Measurements from ENCODE around the gene PNPLA8. TPM values are rescaled to one million over a fixed set of nuclear protein-coding genes. Genes with fewer than 3 reads are reported as not detected.
"Not testable (repeated sequence)": the region's sequence is repeated elsewhere in the genome, so short reads cannot be mapped to it uniquely, and the experiment has no call there.

Gene PNPLA8
- polyA plus RNA-seq, 3 donors = 10.2 to 80.0 (median 55.5) TPM

DNA sequence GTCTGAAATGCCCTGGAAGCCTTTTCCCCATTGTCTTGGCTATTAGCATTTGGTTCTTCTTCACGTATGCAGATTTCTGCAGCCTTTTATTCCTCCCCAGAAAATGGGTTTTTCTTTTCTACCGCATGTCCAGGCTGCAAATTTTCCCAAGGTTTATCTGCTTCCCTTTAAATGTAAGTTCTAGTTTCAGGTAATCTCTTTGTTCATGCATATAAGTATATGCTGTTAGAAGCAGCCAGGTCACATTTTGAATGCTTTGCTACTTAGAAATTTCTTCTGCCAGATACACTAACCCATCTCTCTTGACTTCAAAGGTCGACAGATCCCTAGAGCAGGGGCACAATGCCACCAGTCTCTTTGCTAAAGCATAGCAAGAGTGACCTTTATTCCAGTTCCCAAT is 31.3 kb upstream of the PNPLA8 start:
- no peaks in the 10 kb centered on the region for H3K79me2 ChIP-seq (ENCODE audit: insufficient read depth, low read length)
- Mint-ChIP-seq H3K4me1 (peaks cover 1% of the 10 kb centered on the region), H3K4me3 (no peak overlapping the region), H3K9me3 (peaks cover 17 to 51% (median 32%) of the 10 kb centered on the region in 7 donors), H3K27ac (no peak overlapping the region), H3K27me3 (ENCODE audit: low read depth in 3 of 3) (peaks cover 0 to 2% (median 0%) of the 10 kb centered on the region in 3 donors), H3K36me3 (peaks cover 4 to 12% of the 10 kb centered on the region in 2 donors)
- no peak overlapping the region for H3K27ac ChIP-seq (ENCODE audit: low read depth in 1 of 2, low read length in 2 of 2)
- no peaks in the 10 kb centered on the region for H4K20me1 ChIP-seq (ENCODE audit: insufficient read depth, low read length)
- no peak overlapping the region for H2AFZ ChIP-seq (ENCODE audit: insufficient read depth, low read depth, low read length, poor library complexity, severe bottlenecking)
- no peaks in the 10 kb centered on the region for H3K4me1 ChIP-seq (ENCODE audit: control insufficient read depth in 1 of 2, insufficient read depth in 2 of 2, low read length in 2 of 2)
- intact Hi-C loops (cut with micrococcal nuclease) = no loop called here
- H3K27me3 ChIP-seq (ENCODE audit: control insufficient read depth in 2 of 2, insufficient read depth in 2 of 2, low read length in 2 of 2) = no peaks in the 10 kb centered on the region
- no peak overlapping the region for H3K4me3 ChIP-seq (replicated peaks in 1 of 3; ENCODE audit: low read depth in 2 of 3, low read length in 3 of 3)
- no peak overlapping the region for H3K9ac ChIP-seq (ENCODE audit: insufficient read depth, low read length, poor library complexity, severe bottlenecking)
- no peaks in the 10 kb centered on the region for H3K36me3 ChIP-seq (replicated peaks in 1 of 2; ENCODE audit: control insufficient read depth in 1 of 2, insufficient read depth in 2 of 2, low read length in 2 of 2)
- no peak overlapping the region for H3K4me2 ChIP-seq (replicated peaks; ENCODE audit: extremely low read depth, low read length, poor library complexity, severe bottlenecking)
- WGBS (ENCODE audit: insufficient coverage) = 100% methylated on average over 2 of the region's 3 CpGs
- TF ChIP-seq, protein P1, sequence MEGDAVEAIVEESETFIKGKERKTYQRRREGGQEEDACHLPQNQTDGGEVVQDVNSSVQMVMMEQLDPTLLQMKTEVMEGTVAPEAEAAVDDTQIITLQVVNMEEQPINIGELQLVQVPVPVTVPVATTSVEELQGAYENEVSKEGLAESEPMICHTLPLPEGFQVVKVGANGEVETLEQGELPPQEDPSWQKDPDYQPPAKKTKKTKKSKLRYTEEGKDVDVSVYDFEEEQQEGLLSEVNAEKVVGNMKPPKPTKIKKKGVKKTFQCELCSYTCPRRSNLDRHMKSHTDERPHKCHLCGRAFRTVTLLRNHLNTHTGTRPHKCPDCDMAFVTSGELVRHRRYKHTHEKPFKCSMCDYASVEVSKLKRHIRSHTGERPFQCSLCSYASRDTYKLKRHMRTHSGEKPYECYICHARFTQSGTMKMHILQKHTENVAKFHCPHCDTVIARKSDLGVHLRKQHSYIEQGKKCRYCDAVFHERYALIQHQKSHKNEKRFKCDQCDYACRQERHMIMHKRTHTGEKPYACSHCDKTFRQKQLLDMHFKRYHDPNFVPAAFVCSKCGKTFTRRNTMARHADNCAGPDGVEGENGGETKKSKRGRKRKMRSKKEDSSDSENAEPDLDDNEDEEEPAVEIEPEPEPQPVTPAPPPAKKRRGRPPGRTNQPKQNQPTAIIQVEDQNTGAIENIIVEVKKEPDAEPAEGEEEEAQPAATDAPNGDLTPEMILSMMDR (IDR thresholded peaks at IDR 0.05) = no peak
- DNase-seq = no peak
- peaks cover 22 to 32% of the 10 kb centered on the region in 2 donors for H3K9me3 ChIP-seq (replicated peaks in 1 of 2; ENCODE audit: control insufficient read depth in 1 of 2, insufficient read depth in 1 of 2, low read length in 2 of 2)

DNA sequence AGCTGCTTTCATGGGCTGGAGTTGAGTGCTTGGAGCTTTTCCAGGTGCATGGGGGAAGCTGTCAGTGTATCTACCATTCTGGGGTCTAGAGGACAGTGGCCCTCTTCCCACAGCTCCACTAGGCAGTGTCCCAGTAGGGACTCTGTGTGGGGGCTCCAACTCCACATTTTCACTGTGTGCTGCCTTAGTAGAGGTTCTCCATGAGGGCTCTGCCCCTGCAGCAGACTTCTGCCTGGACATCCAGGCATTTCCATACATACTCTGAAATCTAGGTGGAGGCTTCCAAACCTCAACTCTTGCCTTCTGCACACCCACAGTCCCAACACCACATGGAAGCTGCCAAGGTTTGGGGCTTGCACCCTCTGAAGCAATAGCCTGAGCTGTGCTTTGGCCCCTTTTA is 30.7 kb upstream of the PNPLA8 start:
- Mint-ChIP-seq H3K9me3 (peaks cover 17 to 50% (median 32%) of the 10 kb centered on the region in 7 donors), H3K36me3 (peaks cover 4 to 12% of the 10 kb centered on the region in 2 donors)
- H3K4me1 ChIP-seq (ENCODE audit: control insufficient read depth in 1 of 2, insufficient read depth in 2 of 2, low read length in 2 of 2); H2AFZ ChIP-seq (ENCODE audit: insufficient read depth, low read depth, low read length, poor library complexity, severe bottlenecking); H3K27ac Mint-ChIP-seq; H3K4me3 Mint-ChIP-seq; intact Hi-C loops (cut with micrococcal nuclease); H4K20me1 ChIP-seq (ENCODE audit: insufficient read depth, low read length); H3K4me3 ChIP-seq (replicated peaks in 1 of 3; ENCODE audit: low read depth in 2 of 3, low read length in 3 of 3); H3K4me1 Mint-ChIP-seq; H3K36me3 ChIP-seq (replicated peaks in 1 of 2; ENCODE audit: control insufficient read depth in 1 of 2, insufficient read depth in 2 of 2, low read length in 2 of 2); DNase-seq; H3K27ac ChIP-seq (ENCODE audit: low read depth in 1 of 2, low read length in 2 of 2); H3K27me3 ChIP-seq (ENCODE audit: control insufficient read depth in 2 of 2, insufficient read depth in 2 of 2, low read length in 2 of 2); H3K4me2 ChIP-seq (replicated peaks; ENCODE audit: extremely low read depth, low read length, poor library complexity, severe bottlenecking); H3K79me2 ChIP-seq (ENCODE audit: insufficient read depth, low read length); H3K9ac ChIP-seq (ENCODE audit: insufficient read depth, low read length, poor library complexity, severe bottlenecking); H3K27me3 Mint-ChIP-seq (ENCODE audit: low read depth in 3 of 3): not testable (repeated sequence)
- H3K9me3 ChIP-seq (replicated peaks in 1 of 2; ENCODE audit: control insufficient read depth in 1 of 2, insufficient read depth in 1 of 2, low read length in 2 of 2) = peaks cover 22 to 32% of the 10 kb centered on the region in 2 donors

DNA sequence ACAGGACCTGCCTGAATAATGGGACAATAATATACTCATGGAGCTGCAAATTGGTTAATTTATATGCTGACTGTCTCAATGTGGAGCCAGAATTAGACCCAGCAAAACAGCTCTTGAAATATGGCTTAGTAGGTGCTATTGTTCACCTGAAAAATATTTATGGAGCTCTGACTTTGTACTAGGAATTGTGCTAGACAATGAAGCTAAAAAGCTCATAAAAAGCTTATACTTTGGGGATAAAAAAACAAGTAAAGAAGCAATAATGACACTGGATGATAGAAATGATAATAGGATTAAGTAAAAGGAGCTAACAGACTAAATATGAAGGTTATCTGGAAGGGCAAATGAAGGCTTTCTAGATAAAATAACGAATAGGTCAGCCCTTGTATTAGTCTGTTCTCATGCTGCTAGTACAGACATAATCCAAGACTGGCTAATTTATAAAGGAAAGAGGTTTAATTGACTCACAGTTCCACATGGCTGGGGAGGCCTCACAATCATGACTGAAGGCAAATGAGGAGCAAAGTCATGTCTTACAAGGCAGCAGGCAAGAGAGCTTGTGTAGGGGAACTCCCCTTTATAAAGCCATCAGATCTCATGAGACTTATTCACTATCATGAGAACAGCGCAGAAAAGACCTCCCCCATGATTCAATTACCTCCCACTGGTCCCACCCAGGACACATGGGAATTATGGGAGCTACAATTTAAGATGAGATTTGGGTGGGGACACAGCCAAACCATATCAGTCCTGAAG is 22.4 kb upstream of the PNPLA8 start:
- no CpG with 5 or more reads among the region's 2 CpGs for WGBS (ENCODE audit: insufficient coverage)

More for the DNA sequence above, 22.4 kb upstream of the PNPLA8 start:
- H3K4me2 ChIP-seq (replicated peaks; ENCODE audit: extremely low read depth, low read length, poor library complexity, severe bottlenecking); H3K27me3 Mint-ChIP-seq (ENCODE audit: low read depth in 3 of 3); H3K4me1 ChIP-seq (ENCODE audit: control insufficient read depth in 1 of 2, insufficient read depth in 2 of 2, low read length in 2 of 2); H3K79me2 ChIP-seq (ENCODE audit: insufficient read depth, low read length); H3K36me3 ChIP-seq (replicated peaks in 1 of 2; ENCODE audit: control insufficient read depth in 1 of 2, insufficient read depth in 2 of 2, low read length in 2 of 2); H3K9me3 ChIP-seq (replicated peaks in 1 of 2; ENCODE audit: control insufficient read depth in 1 of 2, insufficient read depth in 1 of 2, low read length in 2 of 2); H3K36me3 Mint-ChIP-seq; H3K4me1 Mint-ChIP-seq; H3K4me3 ChIP-seq (replicated peaks in 1 of 3; ENCODE audit: low read depth in 2 of 3, low read length in 3 of 3); H3K27ac ChIP-seq (ENCODE audit: low read depth in 1 of 2, low read length in 2 of 2); H3K27ac Mint-ChIP-seq; H4K20me1 ChIP-seq (ENCODE audit: insufficient read depth, low read length); intact Hi-C loops (cut with micrococcal nuclease); H3K4me3 Mint-ChIP-seq; H3K27me3 ChIP-seq (ENCODE audit: control insufficient read depth in 2 of 2, insufficient read depth in 2 of 2, low read length in 2 of 2); H3K9me3 Mint-ChIP-seq; H2AFZ ChIP-seq (ENCODE audit: insufficient read depth, low read depth, low read length, poor library complexity, severe bottlenecking); DNase-seq; H3K9ac ChIP-seq (ENCODE audit: insufficient read depth, low read length, poor library complexity, severe bottlenecking): not testable (repeated sequence)
